Suprapubic skin (tissue), 4 donors: ENCODE measurements around the gene PLXNA4. TPM values are rescaled to one million over a fixed set of nuclear protein-coding genes. Genes with fewer than 3 reads are reported as not detected.

Experiments used
- DNase-seq, 2 donors: peaks; one replicate each; pipeline ENCODE4 v3.0.0-alpha.2; 2019; ENCODE audit warnings: low spot score in 2 of 2
- H3K27ac ChIP-seq: fragments of 200-600 bp; sonication (generic); one replicate; pipeline ENCODE4 v1.5.1; 2019
- H3K27me3 ChIP-seq: fragments of 200-600 bp; sonication (generic); one replicate; pipeline ENCODE4 v1.5.1; 2019
- H3K36me3 ChIP-seq: fragments of 200-600 bp; sonication (generic); one replicate; pipeline ENCODE4 v1.5.1; 2019
- H3K4me1 ChIP-seq: fragments of 200-600 bp; sonication (generic); one replicate; pipeline ENCODE4 v1.5.1; 2019
- H3K4me3 ChIP-seq: fragments of 200-600 bp; sonication (generic); one replicate; pipeline ENCODE4 v1.5.1; 2019; ENCODE audit warnings: mild to moderate bottlenecking
- H3K9me3 ChIP-seq: fragments of 200-600 bp; sonication (generic); one replicate; pipeline ENCODE4 v1.5.1; 2019
- CTCF ChIP-seq, 2 donors: fragments of 200-600 bp in 1 of 2; fragments of 450-650 bp in 1 of 2; sonication (generic) in 1 of 2; IDR thresholded peaks; one replicate each; pipeline ENCODE4 v1.5.1; 2016 to 2019; ENCODE audit warnings: antibody characterized with exemption in 2 of 2, mild to moderate bottlenecking in 1 of 2, moderate library complexity in 1 of 2
- EP300 ChIP-seq: sonication (generic); formaldehyde crosslinking; IDR thresholded peaks from one replicate; pipeline ENCODE4 v1.6.1; 2017; ENCODE audit warnings: antibody characterized with exemption
- POLR2A ChIP-seq, 2 donors: fragments of 450-650 bp; IDR thresholded peaks; one replicate each; pipeline ENCODE4 v1.6.1; 2017; ENCODE audit warnings: antibody characterized with exemption in 2 of 2, mild to moderate bottlenecking in 2 of 2, moderate library complexity in 2 of 2
- POLR2AphosphoS5 ChIP-seq, 3 donors: sonication (generic); formaldehyde crosslinking; IDR thresholded peaks; one replicate each; pipeline ENCODE4 v1.6.1; 2017; ENCODE audit warnings: antibody characterized with exemption in 3 of 3
- WGBS: methylation state at CpG from one replicate; pipeline ENCODE4 v1.1.5; 2018; 5-methylcytosine and 5-hydroxymethylcytosine counted together
- total RNA-seq, 4 donors: library from RNA; depleted of rRNA; stranded (reverse); fragments of >200 nt; gene quantifications; one replicate each; pipeline ENCODE4 v1.1.0, GENCODE V29; 2016

The PLXNA4 gene
- total RNA-seq, 4 donors from 2014 or later, result 5.4 to 10.7 (median 7.1) TPM

GRCh38 chr7:132213583-132213982, 362.7 kb downstream of the PLXNA4 start:
- Histone ChIP-seq H3K4me3 (no peak overlapping the region), H3K36me3 (no peaks in the 10 kb centered on the region), H3K9me3 (no peaks in the 10 kb centered on the region), H3K4me1 (no peaks in the 10 kb centered on the region), H3K27ac (no peak overlapping the region), H3K27me3 (no peaks in the 10 kb centered on the region)
- 75% methylated on average over 4 of the region's 5 CpGs for WGBS
- TF ChIP-seq EP300, result no peak
- TF ChIP-seq POLR2AphosphoS5 (IDR thresholded peaks at IDR 0.05), result no peak
- TF ChIP-seq CTCF (IDR thresholded peaks at IDR 0.05), result no peak
- no peak for TF ChIP-seq POLR2A (IDR thresholded peaks at IDR 0.05)
- no peak for DNase-seq

DNA sequence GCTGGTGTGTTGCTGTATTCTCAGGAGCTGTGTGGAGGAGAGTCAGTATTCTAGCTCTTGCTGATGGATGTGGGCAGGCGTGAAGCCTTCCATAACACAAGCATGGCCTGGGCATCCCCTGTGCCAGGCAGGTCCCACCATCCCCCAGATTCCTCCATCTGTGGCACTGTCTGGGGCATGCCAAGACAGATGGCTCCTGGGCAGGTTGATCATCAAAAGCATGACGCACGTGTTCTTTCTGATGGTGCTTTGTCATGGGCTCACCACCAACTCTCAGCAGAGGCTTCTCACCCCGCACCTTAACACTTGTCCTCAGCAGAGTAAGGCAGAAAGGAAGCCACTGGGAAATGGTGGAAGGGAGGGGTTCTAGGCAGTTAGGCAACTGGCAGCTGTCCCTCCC, 364.3 kb downstream of the PLXNA4 start:
- no peak for DNase-seq
- no peaks in the 10 kb centered on the region for H3K27me3 ChIP-seq
- H3K36me3 ChIP-seq, result no peaks in the 10 kb centered on the region
- TF ChIP-seq CTCF (IDR thresholded peaks at IDR 0.05), result no peak
- no peak for TF ChIP-seq POLR2A (IDR thresholded peaks at IDR 0.05)
- H3K4me3 ChIP-seq, result no peak overlapping the region
- no peaks in the 10 kb centered on the region for H3K4me1 ChIP-seq
- no peaks in the 10 kb centered on the region for H3K9me3 ChIP-seq
- 80% methylated on average over 3 of the region's 4 CpGs for WGBS
- no peak overlapping the region for H3K27ac ChIP-seq

- DNase-seq, result no peak
- no peak overlapping the region for H3K27ac ChIP-seq
- no peaks in the 10 kb centered on the region for H3K27me3 ChIP-seq
- no peaks in the 10 kb centered on the region for H3K9me3 ChIP-seq
- no peaks in the 10 kb centered on the region for H3K36me3 ChIP-seq
- no peaks in the 10 kb centered on the region for H3K4me1 ChIP-seq
- no peak overlapping the region for H3K4me3 ChIP-seq
- no peak for TF ChIP-seq POLR2A (IDR thresholded peaks at IDR 0.05)
- no peak for TF ChIP-seq EP300
- no peak for TF ChIP-seq POLR2AphosphoS5 (IDR thresholded peaks at IDR 0.05)
- TF ChIP-seq CTCF (IDR thresholded peaks at IDR 0.05), result no peak
- 100% methylated on average over 2 of the region's 14 CpGs for WGBS
These were observed 365.4 kb downstream of the PLXNA4 start for GRCh38 chr7:132210821-132211220.

DNA sequence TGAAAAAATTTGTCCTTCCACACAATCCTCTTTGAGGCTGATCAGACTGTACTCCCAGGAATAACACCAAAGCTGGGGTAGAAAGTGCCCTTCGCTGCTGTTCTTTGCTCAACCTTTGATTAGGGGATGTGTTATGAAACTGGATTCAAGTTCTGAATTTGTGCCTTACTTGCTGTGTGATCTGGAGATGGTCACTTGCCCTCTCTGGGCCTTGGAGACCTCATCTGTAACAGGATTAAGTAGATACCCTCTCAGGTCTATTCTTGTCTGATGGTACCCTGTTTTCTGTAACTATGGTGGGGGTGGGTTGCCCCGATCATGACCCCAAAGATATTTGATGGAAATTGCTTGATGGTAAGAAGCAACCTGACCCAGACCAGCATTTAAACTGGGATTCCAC, 368.5 kb downstream of the PLXNA4 start:
- TF ChIP-seq POLR2AphosphoS5 (IDR thresholded peaks at IDR 0.05) (no peak), CTCF (IDR thresholded peaks at IDR 0.05) (no peak), EP300 (no peak), POLR2A (IDR thresholded peaks at IDR 0.05) (no peak)
- DNase-seq, result no peak
- Histone ChIP-seq H3K27me3 (no peaks in the 10 kb centered on the region), H3K9me3 (no peaks in the 10 kb centered on the region), H3K36me3 (no peaks in the 10 kb centered on the region), H3K27ac (no peak overlapping the region), H3K4me1 (no peaks in the 10 kb centered on the region), H3K4me3 (no peak overlapping the region)
- 92% methylated on average over 2 of the region's 2 CpGs for WGBS

- H3K27ac ChIP-seq, result no peak overlapping the region
- H3K4me1 ChIP-seq, result no peaks in the 10 kb centered on the region
These were observed 369.1 kb downstream of the PLXNA4 start for GRCh38 chr7:132207211-132207610.

More at GRCh38 chr7:132207211-132207610, 369.1 kb downstream of the PLXNA4 start:
- Histone ChIP-seq H3K27me3 (no peaks in the 10 kb centered on the region), H3K4me3 (no peak overlapping the region), H3K9me3 (no peaks in the 10 kb centered on the region), H3K36me3 (no peaks in the 10 kb centered on the region)
- DNase-seq, result no peak
- TF ChIP-seq POLR2A (IDR thresholded peaks at IDR 0.05), result no peak
- no peak for TF ChIP-seq CTCF (IDR thresholded peaks at IDR 0.05)
- TF ChIP-seq EP300, result no peak
- TF ChIP-seq POLR2AphosphoS5 (IDR thresholded peaks at IDR 0.05), result no peak
- 94% methylated on average over 9 of the region's 9 CpGs for WGBS
